SK-N-SH (cell line): ENCODE data around the gene MAPKAP1. TPM values are rescaled to one million over a fixed set of nuclear protein-coding genes. Genes with fewer than 3 reads are reported as not detected.

Experiments used
- CTCF ChIA-PET: fragments of 300-600, 350-600 bp; formaldehyde crosslinking; extraction: SDS; loops from one replicate; lab custom pipeline; 2021; lab: Yijun Ruan, JAX
- POLR2A ChIA-PET: fragments of 350-600 bp; sonication (Branson Sonifier 250); formaldehyde crosslinking; extraction: SDS; loops from one replicate; lab custom pipeline; 2020; ENCODE audit warnings: antibody characterized with exemption, inconsistent platforms; lab: Yijun Ruan, JAX
- DNase-seq: peaks from one replicate; pipeline ENCODE4 v3.0.0; 2012
- H2AFZ ChIP-seq: fragments of 200-600 bp; sonication (generic); 2 replicates; pipeline ENCODE4 v1.8.1; 2016; ENCODE audit warnings: antibody characterized with exemption, mild to moderate bottlenecking, low read depth
- H3F3A ChIP-seq: fragments of 200-600 bp; sonication (generic); replicated peaks from 2 replicates; pipeline ENCODE3; 2016; ENCODE audit warnings: antibody characterized with exemption, mild to moderate bottlenecking; ENCODE audit not compliant: insufficient read depth
- H3K27ac ChIP-seq, 2 experiments: fragments of 200-500 bp in 1 of 2; fragments of 200-600 bp in 1 of 2; sonication (Bioruptor generic) in 1 of 2; sonication (generic), shearing (Covaris generic) in 1 of 2; 2 replicates each; pipeline versions ENCODE4 v1.5.1 to v1.6.1; 2014 to 2016; ENCODE audit warnings: low read depth in 2 of 2, inconsistent platforms in 1 of 2, low read length in 1 of 2, mild to moderate bottlenecking in 1 of 2, mixed read lengths in 1 of 2
- H3K27me3 ChIP-seq: fragments of 200-600 bp; sonication (generic), shearing (Covaris generic); 2 replicates; pipeline ENCODE4 v1.6.1; 2016; ENCODE audit warnings: mixed run types; ENCODE audit not compliant: insufficient read depth
- H3K36me3 ChIP-seq, 2 experiments: fragments of 200-500 bp in 1 of 2; fragments of 200-600 bp in 1 of 2; sonication (Bioruptor generic) in 1 of 2; sonication (generic) in 1 of 2; replicated peaks in 1 of 2; 2 replicates each; pipeline versions ENCODE3 to v1.5.1; 2014 to 2016; ENCODE audit warnings: low read length in 1 of 2, mild to moderate bottlenecking in 1 of 2; ENCODE audit not compliant: insufficient read depth in 2 of 2, control insufficient read depth in 1 of 2
- H3K4me1 ChIP-seq, 2 experiments: fragments of 200-500 bp in 1 of 2; fragments of 200-600 bp in 1 of 2; sonication (Bioruptor generic) in 1 of 2; sonication (generic), shearing (Covaris generic) in 1 of 2; 2 replicates each; pipeline versions ENCODE4 v1.5.1 to v1.6.1; 2014 to 2016; ENCODE audit warnings: low read depth in 1 of 2, low read length in 1 of 2, mixed run types in 1 of 2; ENCODE audit not compliant: insufficient read depth in 2 of 2, control insufficient read depth in 1 of 2
- H3K4me2 ChIP-seq: fragments of 200-600 bp; sonication (generic), shearing (Covaris generic); 2 replicates; pipeline ENCODE4 v1.6.1; 2017; ENCODE audit warnings: mixed run types
- H3K4me3 ChIP-seq, 2 experiments: fragments of 200-500 bp in 1 of 2; fragments of 200-600 bp in 1 of 2; sonication (Bioruptor generic) in 1 of 2; sonication (generic), shearing (Covaris generic) in 1 of 2; 2 replicates each; pipeline versions ENCODE4 v1.5.1 to v1.8.1; 2014 to 2016; ENCODE audit warnings: low read depth in 2 of 2, inconsistent platforms in 1 of 2, low read length in 1 of 2, mild to moderate bottlenecking in 1 of 2, mixed read lengths in 1 of 2, moderate library complexity in 1 of 2
- H3K79me2 ChIP-seq: fragments of 200-600 bp; sonication (generic); 2 replicates; pipeline ENCODE4 v1.8.1; 2017; ENCODE audit warnings: mild to moderate bottlenecking; ENCODE audit not compliant: insufficient read depth
- H3K9ac ChIP-seq: fragments of 200-600 bp; sonication (generic); 2 replicates; pipeline ENCODE4 v1.6.1; 2017; ENCODE audit warnings: mixed run types
- H3K9me2 ChIP-seq: fragments of 200-600 bp; sonication (generic); 2 replicates; pipeline ENCODE4 v1.6.1; 2017; ENCODE audit warnings: mixed run types
- H3K9me3 ChIP-seq: fragments of 200-600 bp; sonication (generic); 2 replicates; pipeline ENCODE4 v1.6.1; 2017; ENCODE audit warnings: mixed run types, mild to moderate bottlenecking, moderate library complexity
- H4K20me1 ChIP-seq: fragments of 200-600 bp; sonication (generic); 2 replicates; pipeline ENCODE4 v1.6.1; 2017; ENCODE audit warnings: mild to moderate bottlenecking, mixed run types; ENCODE audit not compliant: insufficient read depth
- EP300 ChIP-seq, 2 experiments: IDR thresholded peaks; 2 replicates each; pipeline versions ENCODE4 v1.4.0 to v1.6.1; 2012; ENCODE audit warnings: borderline replicate concordance in 1 of 2, low read depth in 1 of 2, low read length in 1 of 2
- FOSL2 ChIP-seq: IDR thresholded peaks from 2 replicates; pipeline ENCODE4 v1.4.0; 2012; ENCODE audit warnings: low read depth, mild to moderate bottlenecking, moderate library complexity, borderline replicate concordance
- FOXJ3 ChIP-seq: sonication (generic); formaldehyde crosslinking; IDR thresholded peaks from 2 replicates; pipeline ENCODE4 v1.5.1; 2020; ENCODE audit warnings: mild to moderate bottlenecking, missing genetic modification reagents
- FOXM1 ChIP-seq: IDR thresholded peaks from 2 replicates; pipeline ENCODE4 v1.4.0; 2012; ENCODE audit warnings: low read depth, mild to moderate bottlenecking
- JUND ChIP-seq: IDR thresholded peaks from 2 replicates; pipeline ENCODE4 v1.4.0; 2012
- MEF2A ChIP-seq: IDR thresholded peaks from 2 replicates; pipeline ENCODE4 v1.4.0; 2012; ENCODE audit warnings: low read depth, borderline replicate concordance
- MXI1 ChIP-seq: IDR thresholded peaks from 2 replicates; pipeline ENCODE4 v1.6.1; 2012; ENCODE audit warnings: mild to moderate bottlenecking, low read depth, low read length, improper control_type of control experiment
- NFIC ChIP-seq: IDR thresholded peaks from 2 replicates; pipeline ENCODE4 v1.4.0; 2012; ENCODE audit warnings: borderline replicate concordance
- NRF1 ChIP-seq: IDR thresholded peaks from 2 replicates; pipeline ENCODE4 v1.6.1; 2012; ENCODE audit warnings: low read depth, mild to moderate bottlenecking, low read length
- POLR2AphosphoS5 ChIP-seq: IDR thresholded peaks from 2 replicates; pipeline ENCODE4 v1.6.1; 2012; ENCODE audit warnings: low read depth, low read length
- RCOR1 ChIP-seq: fragments of 150-350 bp; IDR thresholded peaks from 2 replicates; pipeline ENCODE4 v1.6.1; 2017; ENCODE audit warnings: antibody characterized with exemption, low read length
- RFX5 ChIP-seq: IDR thresholded peaks from 2 replicates; pipeline ENCODE4 v1.6.1; 2012; ENCODE audit warnings: mild to moderate bottlenecking, improper control_type of control experiment, low read length
- RXRA ChIP-seq: IDR thresholded peaks from 2 replicates; pipeline ENCODE4 v1.4.0; 2012; ENCODE audit warnings: low read depth, mild to moderate bottlenecking, borderline replicate concordance
- WGBS: methylation state at CpG from one replicate; pipeline ENCODE4 v1.1.6; 2017; ENCODE audit warnings: low lambda C conversion rate; 5-methylcytosine and 5-hydroxymethylcytosine counted together
- polyA plus RNA-seq, 3 experiments: library from polyadenylated mRNA; depleted of rRNA; stranded (reverse); fragments of >200 nt; gene quantifications; 2 replicates each; pipeline ENCODE4 v1.2.3, GENCODE V29; 2012
- TF ChIP-seq, protein P1 (sequence below): IDR thresholded peaks from 2 replicates; pipeline ENCODE4 v1.4.0; 2012; ENCODE audit warnings: low read depth, borderline replicate concordance
- TF ChIP-seq, protein P2 (sequence below): fragments of 150-350 bp; IDR thresholded peaks from 2 replicates; pipeline ENCODE4 v1.6.1; 2016; ENCODE audit warnings: mild to moderate bottlenecking, low read depth, low read length
- TF ChIP-seq, protein P3 (sequence below): IDR thresholded peaks from 2 replicates; pipeline ENCODE4; 2012
- TF ChIP-seq, protein P4 (sequence below): fragments of 200-600 bp; sonication (generic); IDR thresholded peaks from 2 replicates; pipeline ENCODE4 v1.6.1; 2017; ENCODE audit warnings: antibody characterized with exemption, mild to moderate bottlenecking, moderate library complexity
- TF ChIP-seq, protein P5 (sequence below): IDR thresholded peaks from 2 replicates; pipeline ENCODE4 v1.6.1; 2012; ENCODE audit warnings: mild to moderate bottlenecking, low read depth, low read length, moderate library complexity
- TF ChIP-seq, protein P6 (sequence below): fragments of 150-350 bp; IDR thresholded peaks from 2 replicates; pipeline ENCODE4 v1.6.1; 2017; ENCODE audit warnings: antibody characterized with exemption, low read length, low read depth, borderline replicate concordance

Gene MAPKAP1
- polyA plus RNA-seq, 1 of the 3 experiments (the other 2 are of a cell fraction) = 117 TPM

DNA sequence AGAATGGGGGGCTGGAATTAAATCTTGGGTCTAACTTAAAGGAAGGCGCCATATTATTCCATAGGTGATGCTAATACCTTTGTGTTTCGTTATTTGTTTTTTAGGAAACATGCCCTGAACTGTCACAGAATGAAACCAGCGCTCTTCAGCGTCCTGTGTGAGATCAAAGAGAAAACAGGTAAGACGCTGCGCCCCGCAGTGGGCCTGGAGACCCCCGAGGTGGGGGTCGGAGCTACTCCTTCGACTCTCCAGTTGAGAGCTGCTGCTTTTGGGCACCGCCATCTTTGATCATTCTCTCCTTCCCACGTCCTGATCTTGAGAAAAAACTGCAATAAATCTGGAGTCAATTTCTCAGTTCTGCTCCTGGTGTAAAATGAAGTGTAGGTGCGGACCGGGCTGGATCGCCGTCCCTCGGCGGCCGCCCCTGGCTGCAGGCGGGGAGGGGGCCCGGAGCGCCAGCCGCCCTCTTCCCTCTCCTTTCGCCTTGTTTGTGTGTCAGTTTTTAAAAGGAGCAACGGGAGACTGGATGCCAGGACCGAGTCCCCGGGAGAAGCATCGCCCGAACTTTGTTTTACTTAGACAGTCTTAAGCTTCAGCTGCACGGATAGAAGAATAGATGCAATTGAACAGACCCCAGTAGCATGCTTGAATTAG is 41.6 kb upstream of the MAPKAP1 start (continued):
- TF ChIP-seq, protein P1, sequence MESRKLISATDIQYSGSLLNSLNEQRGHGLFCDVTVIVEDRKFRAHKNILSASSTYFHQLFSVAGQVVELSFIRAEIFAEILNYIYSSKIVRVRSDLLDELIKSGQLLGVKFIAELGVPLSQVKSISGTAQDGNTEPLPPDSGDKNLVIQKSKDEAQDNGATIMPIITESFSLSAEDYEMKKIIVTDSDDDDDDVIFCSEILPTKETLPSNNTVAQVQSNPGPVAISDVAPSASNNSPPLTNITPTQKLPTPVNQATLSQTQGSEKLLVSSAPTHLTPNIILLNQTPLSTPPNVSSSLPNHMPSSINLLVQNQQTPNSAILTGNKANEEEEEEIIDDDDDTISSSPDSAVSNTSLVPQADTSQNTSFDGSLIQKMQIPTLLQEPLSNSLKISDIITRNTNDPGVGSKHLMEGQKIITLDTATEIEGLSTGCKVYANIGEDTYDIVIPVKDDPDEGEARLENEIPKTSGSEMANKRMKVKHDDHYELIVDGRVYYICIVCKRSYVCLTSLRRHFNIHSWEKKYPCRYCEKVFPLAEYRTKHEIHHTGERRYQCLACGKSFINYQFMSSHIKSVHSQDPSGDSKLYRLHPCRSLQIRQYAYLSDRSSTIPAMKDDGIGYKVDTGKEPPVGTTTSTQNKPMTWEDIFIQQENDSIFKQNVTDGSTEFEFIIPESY = no peak
- no peak for TF ChIP-seq POLR2AphosphoS5
- TF ChIP-seq RXRA = no peak
- TF ChIP-seq, protein P2, sequence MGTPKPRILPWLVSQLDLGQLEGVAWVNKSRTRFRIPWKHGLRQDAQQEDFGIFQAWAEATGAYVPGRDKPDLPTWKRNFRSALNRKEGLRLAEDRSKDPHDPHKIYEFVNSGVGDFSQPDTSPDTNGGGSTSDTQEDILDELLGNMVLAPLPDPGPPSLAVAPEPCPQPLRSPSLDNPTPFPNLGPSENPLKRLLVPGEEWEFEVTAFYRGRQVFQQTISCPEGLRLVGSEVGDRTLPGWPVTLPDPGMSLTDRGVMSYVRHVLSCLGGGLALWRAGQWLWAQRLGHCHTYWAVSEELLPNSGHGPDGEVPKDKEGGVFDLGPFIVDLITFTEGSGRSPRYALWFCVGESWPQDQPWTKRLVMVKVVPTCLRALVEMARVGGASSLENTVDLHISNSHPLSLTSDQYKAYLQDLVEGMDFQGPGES = no peak
- TF ChIP-seq, protein P3, sequence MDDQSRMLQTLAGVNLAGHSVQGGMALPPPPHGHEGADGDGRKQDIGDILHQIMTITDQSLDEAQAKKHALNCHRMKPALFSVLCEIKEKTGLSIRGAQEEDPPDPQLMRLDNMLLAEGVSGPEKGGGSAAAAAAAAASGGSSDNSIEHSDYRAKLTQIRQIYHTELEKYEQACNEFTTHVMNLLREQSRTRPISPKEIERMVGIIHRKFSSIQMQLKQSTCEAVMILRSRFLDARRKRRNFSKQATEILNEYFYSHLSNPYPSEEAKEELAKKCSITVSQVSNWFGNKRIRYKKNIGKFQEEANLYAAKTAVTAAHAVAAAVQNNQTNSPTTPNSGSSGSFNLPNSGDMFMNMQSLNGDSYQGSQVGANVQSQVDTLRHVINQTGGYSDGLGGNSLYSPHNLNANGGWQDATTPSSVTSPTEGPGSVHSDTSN = no peak
- no peak for TF ChIP-seq NRF1
- no peak for TF ChIP-seq EP300 (IDR thresholded peaks at IDR 0.05; ENCODE audit: borderline replicate concordance in 1 of 2, low read depth in 1 of 2, low read length in 1 of 2)
- TF ChIP-seq, protein P4, sequence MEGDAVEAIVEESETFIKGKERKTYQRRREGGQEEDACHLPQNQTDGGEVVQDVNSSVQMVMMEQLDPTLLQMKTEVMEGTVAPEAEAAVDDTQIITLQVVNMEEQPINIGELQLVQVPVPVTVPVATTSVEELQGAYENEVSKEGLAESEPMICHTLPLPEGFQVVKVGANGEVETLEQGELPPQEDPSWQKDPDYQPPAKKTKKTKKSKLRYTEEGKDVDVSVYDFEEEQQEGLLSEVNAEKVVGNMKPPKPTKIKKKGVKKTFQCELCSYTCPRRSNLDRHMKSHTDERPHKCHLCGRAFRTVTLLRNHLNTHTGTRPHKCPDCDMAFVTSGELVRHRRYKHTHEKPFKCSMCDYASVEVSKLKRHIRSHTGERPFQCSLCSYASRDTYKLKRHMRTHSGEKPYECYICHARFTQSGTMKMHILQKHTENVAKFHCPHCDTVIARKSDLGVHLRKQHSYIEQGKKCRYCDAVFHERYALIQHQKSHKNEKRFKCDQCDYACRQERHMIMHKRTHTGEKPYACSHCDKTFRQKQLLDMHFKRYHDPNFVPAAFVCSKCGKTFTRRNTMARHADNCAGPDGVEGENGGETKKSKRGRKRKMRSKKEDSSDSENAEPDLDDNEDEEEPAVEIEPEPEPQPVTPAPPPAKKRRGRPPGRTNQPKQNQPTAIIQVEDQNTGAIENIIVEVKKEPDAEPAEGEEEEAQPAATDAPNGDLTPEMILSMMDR = no peak
- TF ChIP-seq MXI1 = 0 out of 2 replicates have a peak, but pooled peaks have one; percentile 31
- TF ChIP-seq, all 33 proteins: peak for 3

DNA sequence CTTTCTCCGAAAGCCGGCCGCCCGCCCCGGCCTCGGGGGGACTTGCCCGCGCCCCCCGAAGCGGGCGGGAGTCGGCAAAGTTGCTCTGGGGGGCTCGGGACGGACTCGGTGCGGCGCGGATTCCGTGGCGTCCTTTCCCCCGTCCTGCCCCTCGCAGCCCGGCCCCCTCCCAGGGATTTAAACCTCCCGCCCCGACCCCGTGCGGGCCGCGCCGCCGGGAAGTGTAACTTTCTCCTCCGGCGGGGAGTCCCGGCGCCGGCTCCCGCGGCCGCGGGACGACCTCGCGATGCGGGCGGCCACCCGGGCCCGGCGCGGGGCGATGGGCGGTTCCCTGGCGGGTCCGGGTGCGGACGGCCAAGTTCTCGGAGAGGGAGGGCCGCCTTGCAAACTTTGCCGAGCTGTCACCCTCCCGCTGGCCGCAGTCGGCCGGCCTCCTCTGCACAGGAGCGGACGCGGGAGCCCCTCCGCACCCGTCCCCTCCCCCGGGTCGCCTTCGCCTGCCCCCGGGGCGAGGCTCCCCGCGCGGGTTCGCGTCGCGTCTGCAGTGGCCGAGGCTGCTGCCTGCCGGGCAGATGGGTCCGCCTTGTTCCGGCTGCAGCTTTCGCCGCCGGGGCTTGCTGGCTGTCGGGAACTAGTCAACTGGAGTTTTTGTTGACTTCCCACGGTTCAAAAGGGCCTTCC is 40.9 kb upstream of the MAPKAP1 start:
- Histone ChIP-seq H2AFZ (no peak overlapping the region), H3K4me1 (peaks cover 20 to 22% of the 10 kb centered on the region in 2 experiments), H3K9ac (peak overlapping the region; percentile 96), H3F3A (peaks cover 38% of the 10 kb centered on the region), H3K9me3 (no peaks in the 10 kb centered on the region), H4K20me1 (0 out of 2 replicates have a peak, but pooled peaks cover 3% of the 10 kb centered on the region), H3K27ac (peak overlapping the region; percentile 91 to 97), H3K4me2 (peak overlapping the region; percentile 90), H3K9me2 (no peaks in the 10 kb centered on the region), H3K4me3 (peak overlapping the region; percentile 84 to 96), H3K27me3 (no peaks in the 10 kb centered on the region), H3K36me3 (peaks cover 32 to 41% of the 10 kb centered on the region in 2 experiments), H3K79me2 (peaks cover 57% of the 10 kb centered on the region)
- DNase-seq = peak; percentile 61
- POLR2A ChIA-PET = interaction anchor here (1.0 to 1.2 kb wide), 2 partner anchors 96 to 243 kb away, joined by 3 to 4 read pairs; no protein-coding TSS in a partner anchor
- CTCF ChIA-PET = interaction anchor here (0.6 to 1.9 kb wide), 2 partner anchors 16 to 85 kb away, joined by 3 to 5 read pairs; no protein-coding TSS in a partner anchor
- 0% methylated on average over 2 of the region's 88 CpGs for WGBS
- no peak for TF ChIP-seq RFX5
- no peak for TF ChIP-seq JUND
- no peak for TF ChIP-seq MXI1
- TF ChIP-seq FOXJ3 (CRISPR knock-in tag) = no peak
- no peak for TF ChIP-seq NFIC
- no peak for TF ChIP-seq FOXM1
- TF ChIP-seq RCOR1 = no peak
- no peak for TF ChIP-seq MEF2A
- TF ChIP-seq, protein P5, sequence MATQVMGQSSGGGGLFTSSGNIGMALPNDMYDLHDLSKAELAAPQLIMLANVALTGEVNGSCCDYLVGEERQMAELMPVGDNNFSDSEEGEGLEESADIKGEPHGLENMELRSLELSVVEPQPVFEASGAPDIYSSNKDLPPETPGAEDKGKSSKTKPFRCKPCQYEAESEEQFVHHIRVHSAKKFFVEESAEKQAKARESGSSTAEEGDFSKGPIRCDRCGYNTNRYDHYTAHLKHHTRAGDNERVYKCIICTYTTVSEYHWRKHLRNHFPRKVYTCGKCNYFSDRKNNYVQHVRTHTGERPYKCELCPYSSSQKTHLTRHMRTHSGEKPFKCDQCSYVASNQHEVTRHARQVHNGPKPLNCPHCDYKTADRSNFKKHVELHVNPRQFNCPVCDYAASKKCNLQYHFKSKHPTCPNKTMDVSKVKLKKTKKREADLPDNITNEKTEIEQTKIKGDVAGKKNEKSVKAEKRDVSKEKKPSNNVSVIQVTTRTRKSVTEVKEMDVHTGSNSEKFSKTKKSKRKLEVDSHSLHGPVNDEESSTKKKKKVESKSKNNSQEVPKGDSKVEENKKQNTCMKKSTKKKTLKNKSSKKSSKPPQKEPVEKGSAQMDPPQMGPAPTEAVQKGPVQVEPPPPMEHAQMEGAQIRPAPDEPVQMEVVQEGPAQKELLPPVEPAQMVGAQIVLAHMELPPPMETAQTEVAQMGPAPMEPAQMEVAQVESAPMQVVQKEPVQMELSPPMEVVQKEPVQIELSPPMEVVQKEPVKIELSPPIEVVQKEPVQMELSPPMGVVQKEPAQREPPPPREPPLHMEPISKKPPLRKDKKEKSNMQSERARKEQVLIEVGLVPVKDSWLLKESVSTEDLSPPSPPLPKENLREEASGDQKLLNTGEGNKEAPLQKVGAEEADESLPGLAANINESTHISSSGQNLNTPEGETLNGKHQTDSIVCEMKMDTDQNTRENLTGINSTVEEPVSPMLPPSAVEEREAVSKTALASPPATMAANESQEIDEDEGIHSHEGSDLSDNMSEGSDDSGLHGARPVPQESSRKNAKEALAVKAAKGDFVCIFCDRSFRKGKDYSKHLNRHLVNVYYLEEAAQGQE = no peak
- no peak for TF ChIP-seq FOSL2
- TF ChIP-seq, protein P6, sequence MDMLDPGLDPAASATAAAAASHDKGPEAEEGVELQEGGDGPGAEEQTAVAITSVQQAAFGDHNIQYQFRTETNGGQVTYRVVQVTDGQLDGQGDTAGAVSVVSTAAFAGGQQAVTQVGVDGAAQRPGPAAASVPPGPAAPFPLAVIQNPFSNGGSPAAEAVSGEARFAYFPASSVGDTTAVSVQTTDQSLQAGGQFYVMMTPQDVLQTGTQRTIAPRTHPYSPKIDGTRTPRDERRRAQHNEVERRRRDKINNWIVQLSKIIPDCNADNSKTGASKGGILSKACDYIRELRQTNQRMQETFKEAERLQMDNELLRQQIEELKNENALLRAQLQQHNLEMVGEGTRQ = no peak
